Measurements from ENCODE around the gene CCDC154.

- TF ChIP-seq CTCF (conservative IDR thresholded peaks at IDR 0.05; ENCODE audit: low read depth in 2 of 2) (no peak), EZH2 (IDR thresholded peaks at IDR 0.05; ENCODE audit: low read depth, unreplicated experiment) (no peak)
These were observed 4.9 kb upstream of the CCDC154 start for GRCh38 chr16:1449201-1449788.

Data from GM23338 (cell line).